Activated CD8-positive, alpha-beta memory T cell treated with anti-CD3 and anti-CD28 coated beads for 4 hours (primary cell): ENCODE data around the gene THRB.

ENCODE experiments used
- DNase-seq, 2 donors: peaks; one replicate each; pipeline ENCODE4 v3.0.0-alpha.2; 2020; ENCODE audit warnings: low read depth in 2 of 2

The THRB gene

DNA sequence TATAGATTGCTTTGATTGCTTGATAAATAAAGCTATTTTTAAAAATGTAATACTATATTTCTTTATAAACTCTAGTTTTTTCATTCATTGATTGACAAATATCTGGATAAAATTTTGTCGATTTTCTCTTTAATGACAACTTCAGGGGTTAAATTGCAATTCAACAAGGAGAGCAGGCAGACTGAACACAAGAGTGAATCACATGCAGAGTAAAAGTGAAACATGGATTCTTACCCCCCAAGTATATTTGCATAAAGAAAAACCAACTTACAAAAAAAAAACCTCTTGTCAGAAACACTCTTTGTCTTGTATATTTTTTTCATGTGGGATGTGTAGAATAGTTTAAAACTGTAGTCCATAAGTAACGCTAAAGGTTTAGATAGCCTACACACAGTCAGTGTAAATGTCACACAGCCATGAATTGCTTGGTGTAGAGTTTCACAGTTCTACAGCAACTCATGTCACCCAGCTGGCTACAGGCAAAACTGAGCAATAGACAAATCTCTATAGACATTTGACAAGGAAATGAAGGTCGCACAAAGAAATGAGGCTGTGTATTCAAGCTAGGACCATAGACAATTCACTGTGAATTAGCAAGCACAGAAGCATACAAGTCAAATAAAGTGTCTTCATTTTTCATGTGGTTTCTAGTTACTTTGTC, 141.6 kb downstream of the THRB start:
- no peak for DNase-seq

GRCh38 chr3:24351779-24352469, 142.7 kb downstream of the THRB start:
- no peak for DNase-seq

DNA sequence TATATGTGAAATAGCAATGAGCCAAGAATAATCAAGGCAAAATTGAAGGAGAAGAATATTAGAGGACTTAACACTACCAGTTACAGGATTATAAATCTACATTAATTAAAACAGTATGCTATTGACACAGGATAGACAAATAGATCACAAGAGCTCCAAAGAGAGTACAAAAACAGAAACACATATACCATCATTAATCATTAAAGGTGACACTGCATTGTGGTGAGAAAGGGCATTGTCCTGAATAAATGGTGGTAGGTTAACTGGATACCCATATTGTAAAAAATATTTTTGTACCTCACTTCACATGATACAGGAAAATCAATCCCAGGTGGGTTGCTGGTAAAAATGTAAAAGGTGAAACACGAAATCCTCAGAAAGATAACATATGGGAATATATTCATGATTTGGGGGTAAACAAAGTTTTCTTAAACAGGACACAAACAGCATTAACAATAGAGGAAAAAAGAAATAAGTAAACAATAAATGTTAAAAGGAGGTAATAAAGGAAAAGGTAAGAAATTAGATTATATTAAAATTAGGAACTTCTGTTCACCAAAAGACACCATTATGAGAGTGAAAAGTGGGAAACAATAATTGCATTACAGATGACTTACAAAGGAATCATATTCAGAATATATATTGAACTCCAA, 145.2 kb downstream of the THRB start:
- DNase-seq: no peak

GRCh38 chr3:24348348-24348747, 146.3 kb downstream of the THRB start:
- DNase-seq: no peak

GRCh38 chr3:24344784-24345439, 149.7 kb downstream of the THRB start:
- no peak for DNase-seq

GRCh38 chr3:24343084-24343783, 151.4 kb downstream of the THRB start:
- no peak for DNase-seq

DNA sequence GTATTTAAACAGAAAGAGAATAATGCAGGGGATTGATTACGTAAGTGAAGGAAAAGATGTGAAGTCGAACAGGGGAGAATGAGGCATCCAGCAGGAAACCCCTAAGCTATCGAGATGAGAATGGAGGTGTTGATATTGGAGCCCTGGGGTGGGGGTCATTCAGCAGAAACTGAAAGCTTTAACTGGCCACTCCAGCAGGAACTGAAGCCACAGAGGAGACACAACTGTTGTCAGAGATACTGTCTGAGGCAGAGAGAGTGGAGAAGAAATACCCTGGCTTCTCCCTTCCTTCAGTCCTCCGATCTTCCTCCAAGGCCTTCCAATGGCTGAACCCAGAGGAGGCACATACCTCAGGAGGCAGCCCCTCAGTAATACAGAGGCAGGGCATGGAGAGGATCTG, 152.4 kb downstream of the THRB start:
- DNase-seq: no peak

DNA sequence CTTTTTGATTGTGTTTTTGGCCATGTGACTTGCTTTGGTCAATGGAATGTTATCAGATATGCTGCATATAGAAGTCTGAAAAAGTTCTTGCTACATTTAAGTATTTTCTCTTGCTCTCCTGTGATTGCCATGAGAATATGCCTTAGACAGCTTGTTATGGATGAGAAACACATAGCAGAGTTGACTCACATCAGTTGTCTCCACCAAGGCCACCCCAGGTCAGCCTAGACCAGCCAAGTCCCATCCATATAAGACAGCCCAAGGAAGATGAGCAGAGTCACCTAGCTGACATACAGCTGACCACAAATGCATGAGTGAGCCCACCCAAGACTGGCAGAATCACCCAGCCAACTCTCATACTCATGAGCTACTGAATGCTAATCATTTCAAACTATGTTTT, 153.0 kb downstream of the THRB start:
- no peak for DNase-seq

- no peak for DNase-seq
Observed at GRCh38 chr3:24340966-24341365, 153.7 kb downstream of the THRB start.

- DNase-seq: no peak
Observed at GRCh38 chr3:24340161-24340560, 154.5 kb downstream of the THRB start.

GRCh38 chr3:24339266-24339825, 155.3 kb downstream of the THRB start:
- DNase-seq: no peak

DNA sequence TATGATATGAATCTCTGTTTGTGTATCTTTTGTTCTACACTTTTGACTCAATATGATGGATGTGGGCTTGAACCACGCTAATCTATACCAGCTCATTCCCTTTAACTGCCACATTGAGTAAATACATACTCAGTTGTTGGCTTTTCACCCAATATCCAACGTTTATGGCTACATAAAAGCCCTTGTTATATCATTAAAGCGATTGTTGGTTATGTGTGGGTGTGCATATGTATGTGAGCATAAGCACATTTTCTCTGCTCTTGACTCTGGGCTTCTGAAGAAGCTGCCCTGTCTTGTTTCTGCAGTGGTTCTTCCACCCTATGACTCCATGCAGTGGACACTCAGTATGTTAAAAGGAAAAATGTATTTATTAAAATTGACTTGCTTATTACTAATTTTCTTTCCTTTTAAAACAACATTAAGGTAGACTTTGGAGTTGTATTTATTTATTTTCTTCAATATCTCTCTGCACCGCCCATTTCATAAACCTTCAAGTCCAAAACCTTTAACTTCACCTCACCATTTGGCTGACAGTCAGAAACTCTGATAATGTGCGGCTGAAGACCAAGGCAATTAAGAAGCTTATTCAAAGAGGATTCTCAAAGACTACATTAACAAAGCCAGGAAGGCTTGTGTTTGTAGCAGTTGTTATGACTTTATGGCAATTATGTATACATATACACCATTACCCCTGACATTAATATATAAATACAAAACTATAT, 156.1 kb downstream of the THRB start:
- DNase-seq: no peak

- DNase-seq: no peak
Observed at GRCh38 chr3:24336101-24336500, 158.5 kb downstream of the THRB start.

DNA sequence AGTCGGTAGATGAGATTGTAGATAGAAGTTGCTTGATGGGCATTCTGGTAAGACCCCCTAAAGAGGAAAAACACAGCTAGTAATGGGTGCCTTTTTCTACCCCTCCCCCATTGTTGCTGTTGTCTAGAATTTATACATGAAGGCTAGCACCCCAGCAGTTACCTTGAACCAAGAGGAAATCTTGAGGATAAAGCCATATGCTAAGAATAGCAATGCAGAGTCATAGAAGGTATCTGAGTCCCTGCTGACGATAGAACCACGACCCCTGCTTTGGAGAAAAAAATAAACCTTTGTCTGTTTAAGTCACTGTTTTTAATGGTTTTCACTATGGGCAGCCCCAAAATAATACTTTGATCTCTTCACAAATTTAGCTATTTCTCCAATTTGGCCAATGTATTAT, 162.6 kb downstream of the THRB start:
- DNase-seq: no peak

GRCh38 chr3:24323272-24323671, 171.4 kb downstream of the THRB start:
- no peak for DNase-seq

DNA sequence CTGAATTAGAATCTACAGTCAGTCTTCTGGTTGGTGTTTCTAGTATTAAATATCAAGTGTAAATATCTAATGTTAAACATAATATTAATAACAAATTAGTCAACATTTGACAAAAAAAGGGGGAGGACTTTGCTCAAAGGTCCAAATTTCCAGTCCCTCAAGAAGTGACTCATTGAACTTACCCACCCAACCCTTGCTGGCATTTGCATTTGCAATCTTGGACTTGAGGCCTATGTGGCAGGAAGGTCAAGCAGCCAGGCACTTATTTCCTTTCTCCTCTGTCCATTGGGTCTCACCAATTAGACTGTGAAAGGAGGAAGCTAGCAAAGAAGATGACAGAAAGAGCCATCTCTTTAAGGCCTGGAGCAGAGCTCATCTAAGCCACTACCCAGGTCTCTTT, 174.0 kb downstream of the THRB start:
- DNase-seq: no peak

GRCh38 chr3:24318677-24319287, 175.9 kb downstream of the THRB start:
- DNase-seq: no peak

- DNase-seq: no peak
Observed at GRCh38 chr3:24316887-24317383, 177.7 kb downstream of the THRB start.

GRCh38 chr3:24315971-24316370, 178.7 kb downstream of the THRB start:
- DNase-seq: no peak

DNA sequence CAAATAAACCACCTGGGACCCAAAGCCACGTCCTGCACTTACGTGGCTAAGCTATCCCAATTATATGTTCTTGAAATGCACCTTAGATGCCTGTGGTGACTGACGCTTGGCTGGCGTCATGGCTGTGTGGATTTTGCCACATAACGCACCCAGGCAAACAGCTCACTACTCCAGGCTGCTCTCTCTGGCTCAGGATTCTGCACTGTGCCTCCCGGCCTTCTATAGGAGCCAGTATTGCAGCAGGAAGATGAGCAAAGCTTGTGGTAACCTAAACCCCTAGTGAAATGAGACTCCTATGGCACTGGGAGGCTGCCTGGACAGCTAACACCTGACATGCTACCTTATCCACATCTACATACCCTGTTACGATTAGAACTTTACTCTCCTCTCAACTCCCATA, 179.3 kb downstream of the THRB start:
- no peak for DNase-seq
